GM18502 (cell line): ENCODE measurements around the gene GMPR.

ENCODE experiments used
- ATAC-seq: cut with Tn5 transposase; IDR thresholded peaks from one replicate; pipeline ENCODE4 v1.9.1; 2021; ENCODE audit warnings: mild to moderate bottlenecking; ENCODE audit not compliant: unreplicated experiment, poor library complexity

GMPR gene

GRCh38 chr6:16343593-16343992, 105.2 kb downstream of the GMPR start:
- ATAC-seq, result no peak

- ATAC-seq, result no peak
Observed at GRCh38 chr6:16344756-16345155, 106.4 kb downstream of the GMPR start.
